MCF 10A (cell line): Measurements from ENCODE around the gene NAA80. TPM values are rescaled to one million over a fixed set of nuclear protein-coding genes. Genes with fewer than 3 reads are reported as not detected.
A peak's percentile ranks its signal among the peaks of the same experiment; 100 is the strongest.

ENCODE experiments used
- BruUV-seq: library from RNA; stranded (reverse); fragments of 400-500 nt; replicated peaks from 2 replicates; lab custom pipeline; 2021; lab: Mats Ljungman, UMichigan
- CTCF ChIA-PET: fragments of 300-600 bp; sonication (Branson Sonifier 250); formaldehyde crosslinking; extraction: SDS; loops from one replicate; lab custom pipeline; 2021; ENCODE audit warnings: antibody characterized with exemption, inconsistent platforms; lab: Yijun Ruan, JAX
- POLR2A ChIA-PET: fragments of 300-600, 350-650 bp; sonication (Branson Sonifier 250); formaldehyde crosslinking; extraction: SDS; loops from one replicate; lab custom pipeline; 2020; ENCODE audit warnings: antibody characterized with exemption, inconsistent platforms; lab: Yijun Ruan, JAX
- DNase-seq: peaks from one replicate; pipeline ENCODE4 v3.0.0-alpha.2; 2018; ENCODE audit not compliant: unreplicated experiment
- H3K27ac Mint-ChIP-seq: one replicate; pipeline ENCODE4 v1.8.0; 2022; ENCODE audit warnings: mild to moderate bottlenecking, low read depth, mixed read lengths; ENCODE audit not compliant: unreplicated experiment
- H3K27me3 Mint-ChIP-seq: one replicate; pipeline ENCODE4 v1.8.0; 2022; ENCODE audit warnings: mixed read lengths; ENCODE audit not compliant: insufficient read depth, unreplicated experiment
- H3K36me3 Mint-ChIP-seq: one replicate; pipeline ENCODE4 v1.8.0; 2022; ENCODE audit warnings: mild to moderate bottlenecking, moderate library complexity, mixed read lengths; ENCODE audit not compliant: insufficient read depth, unreplicated experiment
- H3K4me1 Mint-ChIP-seq: one replicate; pipeline ENCODE4 v1.8.0; 2022; ENCODE audit warnings: mixed read lengths; ENCODE audit not compliant: insufficient read depth, unreplicated experiment
- H3K4me3 Mint-ChIP-seq: one replicate; pipeline ENCODE4 v1.8.0; 2022; ENCODE audit warnings: mild to moderate bottlenecking, moderate library complexity, mixed read lengths; ENCODE audit not compliant: unreplicated experiment
- H3K9me3 Mint-ChIP-seq: one replicate; pipeline ENCODE4 v1.8.0; 2022; ENCODE audit warnings: mixed read lengths; ENCODE audit not compliant: unreplicated experiment
- intact Hi-C: fragments of 100-400 bp; cut with micrococcal nuclease; formaldehyde crosslinking; loops from 2 replicates; pipeline ENCODE4 v1.14.1; 2022
- total RNA-seq: library from RNA; stranded (reverse); gene quantifications from 2 replicates; pipeline ENCODE4 v1.2.3, GENCODE V29; 2022
- TF ChIP-seq, protein P1 (sequence below): fragments of 200-600 bp; IDR thresholded peaks from one replicate; pipeline ENCODE4 v1.8.0; 2022; ENCODE audit warnings: antibody characterized with exemption, mild to moderate bottlenecking; ENCODE audit not compliant: unreplicated experiment

The NAA80 gene
- total RNA-seq, 1 experiment from 2014 or later, result 12.4 TPM

DNA sequence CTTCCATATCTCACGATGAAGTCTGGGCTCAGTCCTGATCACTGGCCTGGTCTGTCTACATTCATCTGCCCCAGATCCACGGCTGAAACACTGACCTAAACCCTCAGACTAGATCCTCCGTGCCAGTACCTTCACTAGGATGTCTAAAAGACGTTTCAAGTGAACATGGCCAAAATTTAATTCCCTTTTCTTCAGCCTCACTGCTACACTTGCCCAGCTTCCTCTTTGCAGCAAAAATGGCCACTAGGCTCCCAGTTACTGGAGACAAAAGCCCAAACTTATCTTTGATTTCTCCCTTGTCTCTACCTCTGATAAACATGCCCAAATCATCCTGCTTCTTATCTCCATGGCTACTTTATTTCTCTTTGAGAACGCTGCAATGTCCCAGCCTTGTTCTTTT is 39.8 kb upstream of the NAA80 start:
- no TSS peak for BruUV-seq
- no peaks in the 10 kb centered on the region for H3K9me3 Mint-ChIP-seq
- peaks cover 15% of the 10 kb centered on the region for H3K36me3 Mint-ChIP-seq
- no peak for DNase-seq
- H3K4me1 Mint-ChIP-seq, result peaks cover 19% of the 10 kb centered on the region
- no peaks in the 10 kb centered on the region for H3K27me3 Mint-ChIP-seq
- ChIA-PET POLR2A (interaction anchor here (3.9 to 4.9 kb wide), 2 partner anchors 10 kb away, joined by 58 to 79 read pairs; partner anchors contain the start of genes CYB561D2, NPRL2 and TUSC2), CTCF (interaction anchor here (0.6 to 4.6 kb wide), 4 partner anchors 9 to 1604 kb away, joined by 5 to 40 read pairs (median 12); partner anchors contain the start of genes CYB561D2 and NPRL2)
- intact Hi-C loops, result no loop called here
- H3K4me3 Mint-ChIP-seq, result peak overlapping the region; percentile 85
- H3K27ac Mint-ChIP-seq, result no peak overlapping the region
- TF ChIP-seq, protein P1, sequence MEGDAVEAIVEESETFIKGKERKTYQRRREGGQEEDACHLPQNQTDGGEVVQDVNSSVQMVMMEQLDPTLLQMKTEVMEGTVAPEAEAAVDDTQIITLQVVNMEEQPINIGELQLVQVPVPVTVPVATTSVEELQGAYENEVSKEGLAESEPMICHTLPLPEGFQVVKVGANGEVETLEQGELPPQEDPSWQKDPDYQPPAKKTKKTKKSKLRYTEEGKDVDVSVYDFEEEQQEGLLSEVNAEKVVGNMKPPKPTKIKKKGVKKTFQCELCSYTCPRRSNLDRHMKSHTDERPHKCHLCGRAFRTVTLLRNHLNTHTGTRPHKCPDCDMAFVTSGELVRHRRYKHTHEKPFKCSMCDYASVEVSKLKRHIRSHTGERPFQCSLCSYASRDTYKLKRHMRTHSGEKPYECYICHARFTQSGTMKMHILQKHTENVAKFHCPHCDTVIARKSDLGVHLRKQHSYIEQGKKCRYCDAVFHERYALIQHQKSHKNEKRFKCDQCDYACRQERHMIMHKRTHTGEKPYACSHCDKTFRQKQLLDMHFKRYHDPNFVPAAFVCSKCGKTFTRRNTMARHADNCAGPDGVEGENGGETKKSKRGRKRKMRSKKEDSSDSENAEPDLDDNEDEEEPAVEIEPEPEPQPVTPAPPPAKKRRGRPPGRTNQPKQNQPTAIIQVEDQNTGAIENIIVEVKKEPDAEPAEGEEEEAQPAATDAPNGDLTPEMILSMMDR, result no peak

- POLR2A ChIA-PET, result interaction anchor here (0.6 to 4.9 kb wide), 24 partner anchors 8 to 1615 kb away, joined by 3 to 79 read pairs (median 6); partner anchors contain the start of genes CYB561D2, DCAF1, GNAI2 and HYAL2
- intact Hi-C loops, result no loop called here
Observed at GRCh38 chr3:50337175-50337861, 38.1 kb upstream of the NAA80 start.

GRCh38 chr3:50336452-50337174 is 37.4 kb upstream of the NAA80 start:
- POLR2A ChIA-PET, result interaction anchor here (0.6 to 4.9 kb wide), 28 partner anchors 8 to 1616 kb away, joined by 3 to 79 read pairs (median 5); partner anchors contain the start of genes CYB561D2, DCAF1, GNAI2 and HYAL2
- TF ChIP-seq, protein P1, result no peak
- CTCF ChIA-PET, result interaction anchor here (0.6 to 4.6 kb wide), 15 partner anchors 8 to 1675 kb away, joined by 3 to 40 read pairs (median 4); partner anchors contain the start of genes CYB561D2, HEMK1, HYAL3 and IFRD2
- peak overlapping the region; percentile 85 for H3K4me3 Mint-ChIP-seq
- BruUV-seq, result TSS peak; percentile 64
- H3K27me3 Mint-ChIP-seq, result no peaks in the 10 kb centered on the region
- DNase-seq, result no peak
- peaks cover 37% of the 10 kb centered on the region for H3K36me3 Mint-ChIP-seq
- no peaks in the 10 kb centered on the region for H3K9me3 Mint-ChIP-seq
- intact Hi-C loops, result no loop called here
- peaks cover 22% of the 10 kb centered on the region for H3K4me1 Mint-ChIP-seq
- H3K27ac Mint-ChIP-seq, result peak overlapping the region; percentile 91

More at GRCh38 chr3:50337175-50337861, 38.1 kb upstream of the NAA80 start:
- CTCF ChIA-PET, result interaction anchor here (0.8 to 4.6 kb wide), 9 partner anchors 9 to 232 kb away, joined by 3 to 40 read pairs (median 4); partner anchors contain the start of genes CYB561D2, HEMK1, IFRD2 and NPRL2
- Mint-ChIP-seq H3K27ac (peak overlapping the region; percentile 91), H3K36me3 (peaks cover 30% of the 10 kb centered on the region), H3K4me1 (peaks cover 22% of the 10 kb centered on the region), H3K27me3 (no peaks in the 10 kb centered on the region), H3K9me3 (no peaks in the 10 kb centered on the region), H3K4me3 (peak overlapping the region; percentile 85)
- peak; percentile 99 for DNase-seq
- BruUV-seq, result no TSS peak
- TF ChIP-seq, protein P1, result no peak
